Measurements from ENCODE around the gene THBS4. TPM values are rescaled to one million over a fixed set of nuclear protein-coding genes. Genes with fewer than 3 reads are reported as not detected.

THBS4 gene
- total RNA-seq, 4 donors from 2014 or later, result 0.57 to 3.6 (median 1.9) TPM

GRCh38 chr5:80122579-80122978, 87.4 kb downstream of the THBS4 start:
- no peak for TF ChIP-seq POLR2AphosphoS5 (IDR thresholded peaks at IDR 0.05)
- TF ChIP-seq EP300 (IDR thresholded peaks at IDR 0.05), result no peak
- TF ChIP-seq CTCF (IDR thresholded peaks at IDR 0.05), result no peak
- no peak for TF ChIP-seq POLR2A (IDR thresholded peaks at IDR 0.05)
- Histone ChIP-seq H3K27ac (no peak overlapping the region), H3K36me3 (no peaks in the 10 kb centered on the region), H3K4me1 (peaks cover 10% of the 10 kb centered on the region), H3K27me3 (no peaks in the 10 kb centered on the region), H3K4me3 (no peak overlapping the region), H3K9me3 (no peaks in the 10 kb centered on the region)
- 59% methylated on average over 2 of the region's 2 CpGs for WGBS
- DNase-seq (ENCODE audit: low spot score in 2 of 2), result no peak

- peaks cover 10% of the 10 kb centered on the region for H3K4me1 ChIP-seq
- no peak for DNase-seq (ENCODE audit: low spot score in 2 of 2)
- no peak overlapping the region for H3K27ac ChIP-seq
- WGBS, result 82% methylated on average over 8 of the region's 9 CpGs
- no peaks in the 10 kb centered on the region for H3K36me3 ChIP-seq
- H3K9me3 ChIP-seq, result no peaks in the 10 kb centered on the region
- no peak for TF ChIP-seq CTCF (IDR thresholded peaks at IDR 0.05)
- no peak for TF ChIP-seq POLR2AphosphoS5 (IDR thresholded peaks at IDR 0.05)
- TF ChIP-seq EP300 (IDR thresholded peaks at IDR 0.05), result no peak
- TF ChIP-seq POLR2A (IDR thresholded peaks at IDR 0.05), result no peak
- H3K27me3 ChIP-seq, result no peaks in the 10 kb centered on the region
- H3K4me3 ChIP-seq, result no peak overlapping the region
Observed at GRCh38 chr5:80124121-80124918, 89.2 kb downstream of the THBS4 start.

- H3K27ac ChIP-seq, result no peak overlapping the region
- H3K4me3 ChIP-seq, result no peak overlapping the region
- 75% methylated on average over 11 of the region's 11 CpGs for WGBS
Observed at GRCh38 chr5:80125022-80125961, 90.1 kb downstream of the THBS4 start.

GRCh38 chr5:80125962-80126480, 90.9 kb downstream of the THBS4 start:
- H3K9me3 ChIP-seq, result no peaks in the 10 kb centered on the region
- no peak for TF ChIP-seq POLR2A (IDR thresholded peaks at IDR 0.05)
- no peak for TF ChIP-seq POLR2AphosphoS5 (IDR thresholded peaks at IDR 0.05)
- no peak for TF ChIP-seq CTCF (IDR thresholded peaks at IDR 0.05)
- no peak for TF ChIP-seq EP300 (IDR thresholded peaks at IDR 0.05)
- WGBS, result 65% methylated on average over 4 of the region's 4 CpGs
- DNase-seq (ENCODE audit: low spot score in 2 of 2), result no peak
- H3K27ac ChIP-seq, result no peak overlapping the region
- H3K27me3 ChIP-seq, result no peaks in the 10 kb centered on the region
- no peaks in the 10 kb centered on the region for H3K36me3 ChIP-seq
- H3K4me1 ChIP-seq, result peaks cover 10% of the 10 kb centered on the region
- no peak overlapping the region for H3K4me3 ChIP-seq

More at GRCh38 chr5:80125022-80125961, 90.1 kb downstream of the THBS4 start:
- no peak for DNase-seq (ENCODE audit: low spot score in 2 of 2)
- no peaks in the 10 kb centered on the region for H3K27me3 ChIP-seq
- H3K4me1 ChIP-seq, result peaks cover 10% of the 10 kb centered on the region
- TF ChIP-seq EP300 (IDR thresholded peaks at IDR 0.05), result no peak
- no peak for TF ChIP-seq CTCF (IDR thresholded peaks at IDR 0.05)
- TF ChIP-seq POLR2A (IDR thresholded peaks at IDR 0.05), result no peak
- TF ChIP-seq POLR2AphosphoS5 (IDR thresholded peaks at IDR 0.05), result no peak
- no peaks in the 10 kb centered on the region for H3K36me3 ChIP-seq
- H3K9me3 ChIP-seq, result no peaks in the 10 kb centered on the region

All from suprapubic skin (tissue), 4 donors.